K562 (cell line): ENCODE measurements around the gene TMC4. TPM values are rescaled to one million over a fixed set of nuclear protein-coding genes. Genes with fewer than 3 reads are reported as not detected.

Source experiments
- ATAC-seq: fragments of 200-7000 bp; cut with Tn5 transposase; 3 replicates; pipeline ENCODE4 v1.9.1; 2020; ENCODE audit warnings: moderate library complexity
- BruUV-seq: library from RNA; stranded (reverse); fragments of 400-500 nt; replicated peaks from 2 replicates; lab custom pipeline; 2021; lab: Mats Ljungman, UMichigan
- CTCF ChIA-PET: fragments of 300-600 bp; formaldehyde crosslinking; extraction: SDS; loops from one replicate; lab custom pipeline; 2021; ENCODE audit warnings: low intra/inter-chr PET ratio; lab: Yijun Ruan, JAX
- POLR2A ChIA-PET: fragments of 300-600, 350-650 bp; sonication (Branson Sonifier 250); formaldehyde crosslinking; extraction: SDS; loops from one replicate; lab custom pipeline; 2021; ENCODE audit warnings: antibody characterized with exemption, inconsistent platforms; lab: Yijun Ruan, JAX
- DNase-seq, 4 experiments: peaks; one replicate each; pipeline versions ENCODE4 v3.0.0 to v3.0.0-alpha.2; 2011 to 2018; ENCODE audit warnings: low spot score in 3 of 4, mixed read lengths in 3 of 4; ENCODE audit errors: extremely low read depth in 1 of 4
- FAIRE-seq: peaks from 2 replicates; lab custom pipeline; 2011; peaks lifted over from hg19 to GRCh38; lab: Jason Lieb, UNC
- H2AFZ ChIP-seq: 2 replicates; pipeline ENCODE4 v1.6.0; 2011; ENCODE audit warnings: low read depth, low read length, control low read depth, inconsistent platforms
- H3K27ac ChIP-seq: fragments of 200-600 bp; 3 replicates; pipeline ENCODE4 v1.8.0; 2011; ENCODE audit warnings: low read depth, mild to moderate bottlenecking, control low read depth, inconsistent platforms, low read length, moderate library complexity, mixed read lengths; ENCODE audit errors: extremely low read depth
- H3K27me3 ChIP-seq, 2 experiments: fragments of 300-600 bp in 1 of 2; 2 replicates in 1 of 2; 3 replicates in 1 of 2; pipeline versions ENCODE4 v1.6.0 to v1.8.0; 2011; ENCODE audit warnings: inconsistent platforms in 2 of 2, low read length in 2 of 2, mild to moderate bottlenecking in 1 of 2, mixed read lengths in 1 of 2, moderate library complexity in 1 of 2; ENCODE audit not compliant: control insufficient read depth in 2 of 2, insufficient read depth in 2 of 2
- H3K36me3 ChIP-seq: fragments of 300-600 bp; 3 replicates; pipeline ENCODE4 v1.8.0; 2011; ENCODE audit warnings: mild to moderate bottlenecking, low read length, inconsistent platforms; ENCODE audit not compliant: control insufficient read depth, insufficient read depth
- H3K4me1 ChIP-seq, 2 experiments: fragments of 200-600 bp in 1 of 2; replicated peaks in 1 of 2; 2 replicates in 1 of 2; 3 replicates in 1 of 2; pipeline versions ENCODE4 v1.5.1 to v1.8.0; 2011; ENCODE audit warnings: inconsistent platforms in 2 of 2, low read length in 2 of 2, mild to moderate bottlenecking in 1 of 2, mixed read lengths in 1 of 2, moderate library complexity in 1 of 2; ENCODE audit not compliant: control insufficient read depth in 2 of 2, insufficient read depth in 2 of 2
- H3K4me2 ChIP-seq: 2 replicates; pipeline ENCODE4 v1.6.1; 2011; ENCODE audit warnings: low read length, control low read depth, inconsistent platforms, mixed read lengths; ENCODE audit not compliant: insufficient read depth
- H3K4me3 ChIP-seq: fragments of 200-600 bp; sonication (generic), shearing (Covaris generic); 2 replicates; pipeline ENCODE4 v1.5.1; 2016; ENCODE audit warnings: control low read depth, inconsistent platforms
- H3K79me2 ChIP-seq: fragments of 200-600 bp; 3 replicates; pipeline ENCODE4 v1.8.0; 2011; ENCODE audit warnings: low read length, inconsistent platforms; ENCODE audit not compliant: control insufficient read depth, insufficient read depth
- H3K9ac ChIP-seq, 2 experiments: 2 replicates each; pipeline versions ENCODE4 v1.6.0 to v1.6.1; 2011; ENCODE audit warnings: low read depth in 2 of 2, low read length in 2 of 2, control low read depth in 1 of 2, inconsistent platforms in 1 of 2, mild to moderate bottlenecking in 1 of 2, mixed read lengths in 1 of 2; ENCODE audit not compliant: insufficient read depth in 1 of 2
- H3K9me1 ChIP-seq: one replicate; pipeline ENCODE4 v1.6.0; 2011; ENCODE audit warnings: inconsistent platforms, mild to moderate bottlenecking, low read length, moderate library complexity; ENCODE audit not compliant: control insufficient read depth, insufficient read depth
- H3K9me3 ChIP-seq: replicated peaks from 2 replicates; pipeline ENCODE4 v1.5.1; 2011; ENCODE audit warnings: low read depth, low read length, inconsistent platforms; ENCODE audit not compliant: control insufficient read depth, insufficient read depth
- H4K20me1 ChIP-seq: replicated peaks from 2 replicates; pipeline ENCODE4 v1.6.1; 2011; ENCODE audit warnings: low read length, inconsistent platforms, mixed read lengths; ENCODE audit not compliant: control insufficient read depth, insufficient read depth
- CBX5 ChIP-seq: IDR thresholded peaks from 2 replicates; pipeline ENCODE4 v1.6.1; 2014; ENCODE audit warnings: low read depth, borderline replicate concordance
- GATAD2B ChIP-seq: fragments of 450-650 bp; IDR thresholded peaks from 2 replicates; pipeline ENCODE4 v1.6.1; 2017; ENCODE audit warnings: mild to moderate bottlenecking, borderline replicate concordance
- HNRNPLL ChIP-seq: fragments of 200-400 bp; formaldehyde crosslinking; IDR thresholded peaks from 2 replicates; pipeline ENCODE4 v1.6.1; 2017; ENCODE audit warnings: low read length, low read depth, mild to moderate bottlenecking; ENCODE audit not compliant: poor library complexity, severe bottlenecking
- MCM3 ChIP-seq: fragments of 450-650 bp; IDR thresholded peaks from 2 replicates; pipeline ENCODE4 v1.6.1; 2016
- RFX7 ChIP-seq: fragments of 250-450 bp; sonication (Bioruptor Pico); IDR thresholded peaks from 2 replicates; pipeline ENCODE4 v1.5.1; 2021; ENCODE audit warnings: mild to moderate bottlenecking
- SRF ChIP-seq, 2 experiments: fragments of 250-450, 450-650 bp in 1 of 2; sonication (Bioruptor Pico) in 1 of 2; sonication (generic) in 1 of 2; formaldehyde crosslinking; IDR thresholded peaks; 2 replicates each; pipeline versions ENCODE4 v1.5.0 to v1.5.1; 2020 to 2022; ENCODE audit warnings: mild to moderate bottlenecking in 1 of 2, missing genetic modification reagents in 1 of 2
- ZNF24 ChIP-seq: fragments of 450-650 bp; IDR thresholded peaks from 2 replicates; pipeline ENCODE4 v1.6.1; 2016
- WGBS: fragments of 100-300 bp; shearing (Covaris generic); methylation state at CpG from one replicate; pipeline ENCODE4 v1.1.6; 2016; ENCODE audit warnings: low coverage, mixed read lengths; ENCODE audit not compliant: insufficient coverage; ENCODE audit errors: missing lambda C conversion rate; 5-methylcytosine and 5-hydroxymethylcytosine counted together
- in situ Hi-C: fragments of 300-500 bp; cut with MboI; formaldehyde crosslinking; loops from 4 replicates; pipeline ENCODE4 v1.15.0; 2018; ENCODE audit warnings: inconsistent platforms, mixed read lengths
- intact Hi-C: fragments of 100-400 bp; cut with micrococcal nuclease; formaldehyde crosslinking; loops from 2 replicates; pipeline ENCODE4 v1.14.2; 2022
- polyA plus RNA-seq, 8 experiments: library from polyadenylated mRNA; depleted of rRNA in 4 of 8; stranded (reverse) in 5 of 8; unstranded in 3 of 8; fragments of >200 nt; fragmentation: Nextera tagmentation in 2 of 8; fragmentation: Illumina TruSeq in 1 of 8; extraction: Ambion mirVana in 2 of 8; extraction: Trizol in 1 of 8; gene quantifications; 2 replicates each; pipeline versions ENCODE4 v1.2.1 to v1.2.3, GENCODE V29; 2011 to 2014; ENCODE audit warnings: inconsistent platforms in 1 of 8, missing spikeins in 1 of 8
- total RNA-seq, 7 experiments: library from RNA; depleted of rRNA in 6 of 7; stranded (reverse); fragments of >200 nt in 6 of 7; fragmentation: Illumina TruSeq in 2 of 7; extraction: Trizol in 2 of 7; gene quantifications; 2 replicates each; pipeline versions ENCODE4 v1.2.1 to v1.2.3, GENCODE V29; 2011 to 2021; ENCODE audit warnings: low replicate concordance in 1 of 7
- TF ChIP-seq, protein P1 (sequence below): fragments of 200-800 bp; sonication (Bioruptor generic); IDR thresholded peaks from 2 replicates; pipeline ENCODE4 v1.6.1; 2017; ENCODE audit warnings: missing genetic modification characterization, missing compliant biosample characterization
- TF ChIP-seq, protein P2 (sequence below), 2 experiments: IDR thresholded peaks in 1 of 2; conservative IDR thresholded peaks in 1 of 2; 2 replicates each; pipeline ENCODE4 v1.6.1; 2016; ENCODE audit warnings: low read depth in 2 of 2, mild to moderate bottlenecking in 1 of 2, missing compliant biosample characterization in 1 of 2, missing genetic modification characterization in 1 of 2, moderate library complexity in 1 of 2
- TF ChIP-seq, protein P3 (sequence below): IDR thresholded peaks from 2 replicates; pipeline ENCODE4 v1.6.1; 2012; ENCODE audit warnings: low read depth, low read length, improper control_type of control experiment, borderline replicate concordance
- TF ChIP-seq, protein P4 (sequence below): fragments of 450-650 bp; formaldehyde crosslinking; IDR thresholded peaks from 2 replicates; pipeline ENCODE4 v1.4.0; 2020; ENCODE audit warnings: mild to moderate bottlenecking, moderate library complexity

The TMC4 gene
- total and polyA plus RNA-seq, 9 of the 15 experiments (the other 6 are each of a cell fraction or from before 2014, with no cell fraction given) = 0.12 to 0.79 (median 0.36) TPM; not detected in 2

DNA sequence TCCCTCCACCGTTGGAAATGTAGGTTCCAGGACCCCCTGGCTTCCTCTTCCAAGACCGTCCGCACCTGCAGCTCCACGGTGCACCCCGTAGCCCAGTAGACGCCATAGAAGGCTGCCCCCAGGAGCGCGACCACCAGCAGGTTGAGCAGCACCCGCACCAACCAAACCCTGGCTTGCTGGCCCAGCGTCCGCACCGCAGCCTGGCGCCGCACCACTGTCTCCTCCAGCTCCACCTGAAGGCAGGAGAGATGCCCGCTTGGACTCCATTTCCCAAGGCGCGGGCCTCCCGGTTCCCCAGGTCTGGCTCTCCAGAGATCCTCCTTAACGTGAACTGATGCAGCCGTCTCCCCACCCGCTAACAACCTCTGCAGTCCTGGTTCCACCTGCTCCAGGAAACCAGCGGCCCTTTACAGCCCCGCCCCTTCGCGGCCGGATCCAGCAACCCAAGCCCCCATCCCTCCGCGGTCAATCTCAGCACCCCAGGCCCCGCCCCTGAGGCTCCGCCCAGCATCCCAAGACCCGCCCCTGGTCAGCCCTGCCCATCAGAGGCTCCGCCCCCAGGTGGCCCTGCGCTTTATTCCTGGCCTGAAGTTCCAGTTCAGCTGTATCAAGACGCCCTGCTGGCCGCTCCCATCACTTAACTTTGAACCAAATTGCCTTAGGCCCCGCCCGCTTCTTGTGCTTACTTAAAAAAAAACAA is 8.4 kb downstream of the TMC4 start:
- intact Hi-C loops (no loop called here), in situ Hi-C loops (loop anchor here (5.0 kb wide), 1 partner anchor 63 kb away; no protein-coding TSS in a partner anchor)
- WGBS = 30% methylated on average over 23 of the region's 37 CpGs
- Histone ChIP-seq H3K4me3 (no peak overlapping the region), H3K27me3 (no peaks in the 10 kb centered on the region), H3K9ac (peak overlapping the region in 1 of 2 experiments; percentile 41; a peak in 2 of 4 replicates), H4K20me1 (0 out of 2 replicates have a peak, but pooled peaks cover 10% of the 10 kb centered on the region), H3K4me1 (peaks cover 14 to 58% of the 10 kb centered on the region in 2 experiments), H3K9me3 (no peaks in the 10 kb centered on the region), H3K4me2 (0 out of 2 replicates have a peak overlapping the region, but pooled peaks have one; percentile 28), H2AFZ (no peak overlapping the region), H3K9me1 (no peaks in the 10 kb centered on the region), H3K27ac (no peak overlapping the region), H3K79me2 (peaks cover 7% of the 10 kb centered on the region; the same call in 2 of the 3 replicates), H3K36me3 (no peaks in the 10 kb centered on the region)
- ChIA-PET CTCF (interaction anchor here (0.6 to 1.6 kb wide), 2 partner anchors 52 to 67 kb away, joined by 6 to 7 read pairs; no protein-coding TSS in a partner anchor), POLR2A (interaction anchor here (0.7 to 1.1 kb wide), 5 partner anchors 11 to 37 kb away, joined by 3 to 5 read pairs (median 4); partner anchors contain the start of genes MBOAT7 and RPS9)
- peak; percentile 95 for FAIRE-seq
- no TSS peak for BruUV-seq
- peak; percentile 89 to 94 (median 91) for DNase-seq
- peak; percentile 79 for ATAC-seq
- TF ChIP-seq, protein P1, sequence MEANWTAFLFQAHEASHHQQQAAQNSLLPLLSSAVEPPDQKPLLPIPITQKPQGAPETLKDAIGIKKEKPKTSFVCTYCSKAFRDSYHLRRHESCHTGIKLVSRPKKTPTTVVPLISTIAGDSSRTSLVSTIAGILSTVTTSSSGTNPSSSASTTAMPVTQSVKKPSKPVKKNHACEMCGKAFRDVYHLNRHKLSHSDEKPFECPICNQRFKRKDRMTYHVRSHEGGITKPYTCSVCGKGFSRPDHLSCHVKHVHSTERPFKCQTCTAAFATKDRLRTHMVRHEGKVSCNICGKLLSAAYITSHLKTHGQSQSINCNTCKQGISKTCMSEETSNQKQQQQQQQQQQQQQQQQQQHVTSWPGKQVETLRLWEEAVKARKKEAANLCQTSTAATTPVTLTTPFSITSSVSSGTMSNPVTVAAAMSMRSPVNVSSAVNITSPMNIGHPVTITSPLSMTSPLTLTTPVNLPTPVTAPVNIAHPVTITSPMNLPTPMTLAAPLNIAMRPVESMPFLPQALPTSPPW (CRISPR knock-in tag) = peak; percentile 68
- TF ChIP-seq MCM3 = no peak
- no peak for TF ChIP-seq SRF (CRISPR knock-in tag; IDR thresholded peaks at IDR 0.05)
- TF ChIP-seq, protein P2, sequence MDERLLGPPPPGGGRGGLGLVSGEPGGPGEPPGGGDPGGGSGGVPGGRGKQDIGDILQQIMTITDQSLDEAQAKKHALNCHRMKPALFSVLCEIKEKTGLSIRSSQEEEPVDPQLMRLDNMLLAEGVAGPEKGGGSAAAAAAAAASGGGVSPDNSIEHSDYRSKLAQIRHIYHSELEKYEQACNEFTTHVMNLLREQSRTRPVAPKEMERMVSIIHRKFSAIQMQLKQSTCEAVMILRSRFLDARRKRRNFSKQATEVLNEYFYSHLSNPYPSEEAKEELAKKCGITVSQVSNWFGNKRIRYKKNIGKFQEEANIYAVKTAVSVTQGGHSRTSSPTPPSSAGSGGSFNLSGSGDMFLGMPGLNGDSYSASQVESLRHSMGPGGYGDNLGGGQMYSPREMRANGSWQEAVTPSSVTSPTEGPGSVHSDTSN (CRISPR knock-in tag; IDR thresholded peaks at IDR 0.05; ENCODE audit: low read depth) = peak; percentile 42; the same call in 1 of the 2 replicates
- TF ChIP-seq, protein P2 (tag; conservative IDR thresholded peaks at IDR 0.05; ENCODE audit: low read depth) = no peak; the same call in 1 of the 2 replicates
- TF ChIP-seq, protein P3, sequence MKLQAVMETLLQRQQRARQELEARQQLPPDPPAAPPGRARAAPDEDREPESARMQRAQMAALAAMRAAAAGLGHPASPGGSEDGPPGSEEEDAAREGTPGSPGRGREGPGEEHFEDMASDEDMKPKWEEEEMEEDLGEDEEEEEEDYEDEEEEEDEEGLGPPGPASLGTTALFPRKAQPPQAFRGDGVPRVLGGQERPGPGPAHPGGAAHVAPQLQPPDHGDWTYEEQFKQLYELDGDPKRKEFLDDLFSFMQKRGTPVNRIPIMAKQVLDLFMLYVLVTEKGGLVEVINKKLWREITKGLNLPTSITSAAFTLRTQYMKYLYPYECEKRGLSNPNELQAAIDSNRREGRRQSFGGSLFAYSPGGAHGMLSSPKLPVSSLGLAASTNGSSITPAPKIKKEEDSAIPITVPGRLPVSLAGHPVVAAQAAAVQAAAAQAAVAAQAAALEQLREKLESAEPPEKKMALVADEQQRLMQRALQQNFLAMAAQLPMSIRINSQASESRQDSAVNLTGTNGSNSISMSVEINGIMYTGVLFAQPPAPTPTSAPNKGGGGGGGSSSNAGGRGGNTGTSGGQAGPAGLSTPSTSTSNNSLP = no peak
- peak; percentile 15 for TF ChIP-seq HNRNPLL
- no peak for TF ChIP-seq RFX7 (CRISPR knock-in tag)
- no peak for TF ChIP-seq GATAD2B
- no peak for TF ChIP-seq ZNF24
- no peak for TF ChIP-seq CBX5
- TF ChIP-seq, protein P4, sequence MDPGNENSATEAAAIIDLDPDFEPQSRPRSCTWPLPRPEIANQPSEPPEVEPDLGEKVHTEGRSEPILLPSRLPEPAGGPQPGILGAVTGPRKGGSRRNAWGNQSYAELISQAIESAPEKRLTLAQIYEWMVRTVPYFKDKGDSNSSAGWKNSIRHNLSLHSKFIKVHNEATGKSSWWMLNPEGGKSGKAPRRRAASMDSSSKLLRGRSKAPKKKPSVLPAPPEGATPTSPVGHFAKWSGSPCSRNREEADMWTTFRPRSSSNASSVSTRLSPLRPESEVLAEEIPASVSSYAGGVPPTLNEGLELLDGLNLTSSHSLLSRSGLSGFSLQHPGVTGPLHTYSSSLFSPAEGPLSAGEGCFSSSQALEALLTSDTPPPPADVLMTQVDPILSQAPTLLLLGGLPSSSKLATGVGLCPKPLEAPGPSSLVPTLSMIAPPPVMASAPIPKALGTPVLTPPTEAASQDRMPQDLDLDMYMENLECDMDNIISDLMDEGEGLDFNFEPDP (CRISPR knock-in tag) = no peak
